ENCODE measurements around the gene GFY.

Gene GFY

DNA sequence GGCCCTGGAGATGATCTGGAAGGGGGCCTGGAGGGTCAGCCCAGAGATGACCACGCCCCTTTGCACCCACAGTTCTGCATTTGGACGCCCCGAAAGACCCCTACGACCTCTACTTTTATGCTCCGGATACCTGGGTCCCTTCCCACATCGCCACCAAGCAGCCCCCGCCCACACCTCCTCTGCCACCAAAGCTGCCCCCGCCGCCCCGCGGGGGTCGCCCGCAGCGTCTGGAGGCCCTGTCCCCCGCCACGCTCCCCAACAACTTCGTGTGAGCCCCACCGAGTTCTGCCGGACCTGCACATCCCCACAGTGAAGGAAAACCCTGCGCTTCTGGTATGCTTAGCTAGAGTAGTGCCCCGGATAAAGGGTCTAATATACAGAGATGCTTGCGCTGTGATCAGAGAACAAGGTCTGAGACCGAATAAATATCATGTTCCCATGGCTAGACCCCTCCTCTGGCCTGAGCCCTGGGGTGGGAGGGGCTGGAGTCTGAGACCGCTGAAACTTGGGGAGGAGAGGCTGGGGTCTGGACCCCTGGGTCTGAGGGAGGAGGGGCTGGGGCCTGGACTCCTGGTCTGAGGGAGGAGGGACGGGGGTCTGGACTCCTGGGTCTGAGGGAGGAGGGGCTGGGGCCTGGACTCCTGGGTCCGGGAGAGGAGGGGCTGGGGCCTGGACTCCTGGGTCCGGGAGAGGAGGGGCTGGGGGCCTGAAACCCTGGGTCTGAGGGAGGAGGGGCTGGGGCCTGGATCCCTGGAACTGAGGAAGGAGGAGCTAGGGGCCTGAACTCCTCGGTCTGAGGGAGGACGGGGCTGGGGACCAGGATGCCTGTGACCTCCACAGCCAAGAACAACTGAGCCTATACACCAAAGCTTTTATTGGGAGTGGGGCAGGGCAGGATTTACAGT lies 3.6 kb downstream of the GFY start:
- no peak for DNase-seq

DNA sequence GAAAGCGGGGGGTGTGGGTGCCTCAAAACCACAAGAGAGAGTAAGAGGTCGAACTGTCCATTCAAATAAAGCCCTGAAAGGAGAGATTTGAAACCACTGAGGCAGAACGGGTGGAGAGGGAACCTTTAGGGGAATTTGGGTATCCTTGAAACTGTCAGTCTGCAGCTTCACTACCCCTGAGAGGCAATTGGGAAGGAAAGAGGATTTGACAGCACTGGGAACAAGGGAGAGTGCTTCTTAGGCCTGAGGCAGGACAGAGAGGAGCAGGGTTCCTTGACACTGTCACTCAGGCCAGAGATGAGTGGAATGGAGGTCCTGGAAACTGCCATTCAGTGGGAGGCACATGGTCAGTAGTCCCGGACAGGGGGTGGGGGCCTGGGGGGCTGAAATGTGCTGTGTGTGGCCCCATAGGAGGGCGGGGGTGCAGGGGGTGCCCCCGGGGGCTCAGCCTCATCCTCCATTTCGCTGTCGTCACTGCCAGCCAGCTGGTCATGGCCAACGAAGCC lies 5.0 kb downstream of the GFY start:
- DNase-seq = no peak

- no peak for DNase-seq
These were observed 5.6 kb downstream of the GFY start for GRCh38 chr19:49430678-49431329.

DNA sequence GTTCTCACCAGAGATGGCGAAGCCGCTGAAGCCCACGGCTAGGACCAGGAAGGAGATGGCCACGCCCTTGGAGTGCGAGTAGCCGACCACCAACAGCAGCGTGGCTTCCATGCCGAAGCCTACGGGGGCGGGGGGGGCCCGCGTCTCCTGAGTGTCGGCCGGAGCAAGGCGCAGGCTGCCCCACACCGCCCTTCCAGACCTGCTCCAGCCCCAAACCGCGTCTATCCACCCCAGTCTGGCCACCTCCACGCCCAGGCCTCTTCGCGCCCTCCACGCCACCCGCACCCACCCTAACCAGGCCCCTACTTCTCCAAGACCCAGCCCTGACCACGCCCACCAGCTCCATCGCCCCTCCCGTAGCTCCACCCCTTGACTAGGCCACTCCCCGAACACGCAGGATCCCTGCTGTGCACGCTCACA lies 6.2 kb downstream of the GFY start:
- no peak for DNase-seq

DNA sequence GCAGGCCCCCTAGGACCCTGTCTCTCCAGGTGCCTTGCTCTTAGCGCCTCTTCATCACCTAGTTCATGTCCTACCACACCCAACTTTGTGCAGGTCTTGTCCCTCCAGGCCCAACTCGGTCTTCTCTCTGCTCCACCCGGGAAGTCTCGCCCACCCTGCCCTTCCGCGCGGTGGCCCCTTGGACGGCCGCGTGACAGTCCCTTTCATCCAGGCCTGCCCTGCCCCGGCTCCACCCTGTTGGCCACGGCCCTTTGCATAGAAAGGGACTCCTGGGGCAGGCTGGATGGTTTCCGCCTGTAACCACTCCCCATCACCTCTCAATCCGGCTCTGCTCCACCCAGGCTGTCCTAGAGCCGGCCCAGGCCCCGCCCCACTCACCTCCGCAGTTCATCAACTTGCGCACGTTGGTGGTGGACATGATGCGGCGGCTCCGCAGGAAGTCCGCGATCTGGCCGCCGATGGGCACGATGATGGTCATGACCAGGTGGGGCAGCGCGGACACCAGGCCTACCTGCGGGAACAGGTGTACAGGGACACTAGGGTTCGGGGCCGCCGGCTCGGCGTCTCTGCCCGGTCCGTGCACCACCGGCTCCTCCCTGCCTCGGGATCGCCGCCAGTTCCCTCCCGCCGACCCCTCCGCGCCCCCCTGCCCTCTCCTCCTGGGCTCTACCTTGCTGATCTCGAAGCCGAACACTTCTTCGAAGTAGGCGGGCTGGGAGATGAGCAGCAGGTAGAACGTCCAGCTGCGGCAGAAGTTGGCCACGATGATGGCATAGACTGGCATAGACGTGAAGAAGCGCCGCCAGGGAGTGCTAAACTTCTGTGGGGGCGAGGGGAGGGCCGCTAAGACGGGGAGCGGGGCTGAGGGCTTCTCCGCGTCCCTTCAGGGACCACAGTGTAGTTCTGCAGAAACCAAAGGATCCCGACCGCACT lies 7.2 kb downstream of the GFY start:
- DNase-seq = no peak

DNA sequence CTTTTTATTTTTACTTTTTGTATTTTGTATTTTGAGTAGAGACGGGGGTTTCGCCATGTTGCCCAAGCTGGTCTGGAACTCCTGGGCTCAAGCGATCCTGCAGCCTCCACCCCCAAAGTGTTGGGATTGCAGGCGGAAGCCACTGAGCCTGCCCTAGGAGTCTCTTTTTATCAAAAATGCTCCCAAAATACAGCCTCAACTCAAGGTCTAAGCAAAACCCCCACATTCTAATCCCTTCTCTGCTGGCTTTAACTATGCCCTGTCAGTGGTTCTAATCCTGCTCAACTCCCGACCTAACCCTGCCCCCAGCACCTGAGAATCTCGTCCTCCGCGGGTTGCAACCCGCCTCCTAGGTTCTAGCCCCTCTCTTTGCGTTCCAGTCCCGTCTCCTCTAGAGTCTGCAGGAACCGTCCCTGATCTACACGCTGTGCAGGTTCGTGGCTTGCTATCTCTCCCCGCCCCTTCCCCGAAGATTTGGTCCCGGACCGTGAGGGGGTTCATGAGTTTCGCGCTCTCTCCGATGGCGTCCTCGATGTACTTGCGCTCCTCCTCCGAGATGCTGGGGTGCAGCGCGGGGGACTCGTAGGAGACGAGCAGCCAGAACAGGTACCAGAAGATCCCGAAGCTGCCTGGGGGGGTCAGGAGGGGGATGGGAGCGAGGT lies 8.2 kb downstream of the GFY start:
- DNase-seq = no peak

- DNase-seq = no peak
These were observed 9.9 kb downstream of the GFY start for GRCh38 chr19:49434907-49435583.

DNA sequence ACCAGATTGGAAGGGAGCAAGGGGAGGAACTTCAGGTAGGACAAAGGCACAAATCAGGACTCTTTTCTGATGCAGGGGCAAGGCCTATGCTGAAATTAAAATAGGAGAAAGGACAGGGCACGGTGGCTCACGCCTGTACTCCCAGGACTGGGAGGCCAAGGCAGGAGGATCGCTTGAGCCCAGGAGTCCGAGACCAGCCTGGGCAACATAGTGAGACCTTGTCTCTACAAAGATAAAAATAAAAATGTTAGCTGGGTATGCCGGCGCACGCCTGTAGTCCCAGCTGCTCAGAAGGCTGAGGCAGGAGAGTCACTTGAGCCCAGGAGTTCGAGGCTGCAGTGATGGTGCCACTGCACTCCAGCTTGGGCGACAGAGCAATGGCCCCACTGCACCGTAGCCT lies 10.5 kb downstream of the GFY start:
- no peak for DNase-seq

GRCh38 chr19:49436381-49437017 lies 11.3 kb downstream of the GFY start:
- no peak for DNase-seq

GRCh38 chr19:49437231-49437630 lies 12.0 kb downstream of the GFY start:
- no peak for DNase-seq

DNA sequence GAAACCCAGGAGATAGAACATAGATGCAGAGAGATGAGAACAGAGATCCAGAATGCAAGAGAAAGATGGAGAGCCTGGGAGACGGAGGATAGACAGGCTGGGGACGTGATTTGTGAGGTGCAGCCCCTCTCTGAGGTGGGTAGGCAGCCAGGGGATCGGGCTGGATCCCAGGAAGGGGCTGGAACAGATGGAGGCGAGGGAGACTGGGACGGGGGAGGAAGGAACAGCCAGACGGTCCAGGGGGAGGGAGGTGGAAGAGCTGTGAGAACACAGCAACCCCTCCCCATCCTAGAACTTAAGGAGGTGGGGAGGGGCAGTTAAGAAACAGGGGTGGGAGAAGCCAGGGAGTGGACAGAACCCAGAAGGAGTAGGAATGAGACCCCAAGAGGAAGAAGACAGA lies 13.1 kb downstream of the GFY start:
- no peak for DNase-seq

GRCh38 chr19:49439836-49440235 lies 14.6 kb downstream of the GFY start:
- no peak for DNase-seq

DNA sequence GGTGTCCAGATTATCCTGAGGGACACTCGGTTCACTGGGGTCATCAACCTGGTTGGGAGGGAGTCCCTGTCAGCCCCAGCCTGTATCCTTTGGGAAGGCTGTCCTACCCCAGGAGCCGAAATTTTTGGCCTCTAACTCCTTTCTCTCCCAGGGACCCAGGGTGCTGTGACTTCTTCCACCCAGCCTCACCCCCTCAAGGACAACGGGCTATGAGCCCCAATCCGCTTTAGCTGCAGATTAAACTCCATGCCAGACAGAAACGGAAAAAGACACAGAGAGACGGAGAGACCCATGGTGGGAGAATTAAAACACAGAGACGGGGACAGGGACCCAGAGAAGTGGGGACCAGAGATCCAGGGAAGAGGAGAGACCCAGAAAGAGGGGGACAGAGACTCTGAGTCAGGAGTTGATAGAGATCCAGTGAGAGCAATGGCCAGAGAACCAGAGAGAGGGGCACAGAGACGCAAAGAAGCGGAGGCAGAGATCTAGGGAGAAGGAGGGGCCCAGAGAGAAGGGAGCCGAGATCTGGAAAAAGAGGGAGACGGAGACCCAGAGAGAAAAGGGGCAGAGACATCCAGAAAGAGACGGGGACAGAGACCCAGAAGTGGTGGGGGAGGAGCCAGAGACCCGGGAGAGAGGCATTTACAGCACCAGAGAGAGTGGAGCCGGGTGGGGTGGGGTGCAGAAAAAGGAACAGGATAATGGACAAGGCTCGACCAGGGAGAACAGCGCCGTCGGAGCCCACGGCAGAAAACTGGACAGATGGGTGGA lies 15.4 kb downstream of the GFY start:
- no peak for DNase-seq

DNA sequence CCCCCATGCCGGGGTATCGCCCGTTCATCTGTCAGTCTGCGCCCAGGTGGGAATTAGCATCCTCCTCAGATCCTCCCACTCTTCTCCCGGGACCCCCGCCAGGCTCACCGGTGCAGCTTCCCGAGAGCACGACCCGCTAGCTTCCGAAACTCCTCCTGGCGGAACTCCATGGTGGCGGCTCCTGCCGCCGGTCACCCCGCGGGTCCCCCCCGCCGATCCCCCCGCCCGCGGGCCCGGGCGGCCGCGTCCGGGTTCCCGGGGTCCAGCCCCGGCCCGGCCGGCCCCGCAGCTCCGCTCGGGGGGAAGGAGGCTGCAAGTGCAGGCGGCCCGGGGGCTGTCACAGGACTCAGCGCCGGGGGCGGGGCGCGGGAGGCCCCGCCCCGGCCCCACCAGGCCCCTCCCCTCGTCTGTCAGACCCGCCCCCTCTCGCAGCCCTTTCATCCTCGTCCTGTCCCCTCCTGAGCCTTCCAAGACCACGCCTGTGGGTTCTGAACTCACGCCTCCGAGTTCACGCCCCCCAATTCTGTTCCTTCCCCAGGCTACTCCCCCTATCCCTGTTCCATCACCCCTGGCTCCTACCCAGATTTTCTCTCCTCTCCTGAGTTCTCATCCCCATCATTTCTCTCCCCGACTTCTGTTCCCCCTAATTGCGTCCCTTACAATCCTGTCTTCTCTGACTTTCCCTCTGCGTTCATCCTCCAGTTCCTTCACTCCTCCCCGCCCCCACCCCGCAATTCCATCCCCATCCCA lies 16.2 kb downstream of the GFY start, which contains the start of gene SLC17A7:
TSS of gene SLC17A7 (minus strand) at position 318 of the 750 bp plus-strand sequence. CDS start at position 170, 148 bp downstream.
- no peak for DNase-seq

DNA sequence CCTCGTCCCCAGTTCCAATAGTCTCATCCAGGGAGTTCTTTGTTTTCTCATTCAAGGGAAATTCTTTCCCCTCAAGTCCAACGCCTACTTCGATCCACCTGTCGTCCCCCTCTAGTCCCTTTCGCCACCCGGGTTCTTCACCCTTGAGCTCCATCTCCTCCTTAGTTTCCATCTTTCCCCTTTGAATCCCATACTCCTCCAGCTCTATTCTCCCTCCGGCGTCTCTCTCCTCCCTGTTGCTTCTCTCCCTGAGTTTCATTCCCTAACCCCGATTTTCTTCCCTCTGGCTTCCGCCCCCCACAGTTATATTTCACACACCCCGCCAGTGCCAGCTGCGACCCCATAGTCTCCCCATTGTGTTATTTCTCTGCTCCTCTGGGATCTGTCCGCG lies 16.8 kb downstream of the GFY start:
- DNase-seq = no peak

DNA sequence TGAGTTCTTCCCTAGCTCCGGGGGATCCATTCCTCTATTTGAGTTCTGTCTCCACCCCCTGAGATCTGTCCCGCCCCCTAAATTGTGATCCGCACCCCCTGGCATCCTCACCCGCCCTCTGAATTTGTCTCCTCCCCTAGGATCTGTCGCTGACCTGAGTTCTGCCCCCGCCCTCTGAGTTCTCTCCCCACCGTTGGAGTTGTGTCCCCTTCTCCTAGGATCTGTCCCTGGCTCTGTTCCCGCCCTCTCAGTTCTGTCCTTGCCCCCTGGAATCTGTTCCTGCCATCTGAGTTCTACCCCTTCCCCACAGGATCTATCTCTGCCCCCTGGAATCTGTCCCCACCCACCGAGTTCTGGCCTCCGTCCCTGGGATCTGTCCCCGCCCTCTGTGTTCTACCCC lies 17.2 kb downstream of the GFY start:
- DNase-seq = no peak

DNA sequence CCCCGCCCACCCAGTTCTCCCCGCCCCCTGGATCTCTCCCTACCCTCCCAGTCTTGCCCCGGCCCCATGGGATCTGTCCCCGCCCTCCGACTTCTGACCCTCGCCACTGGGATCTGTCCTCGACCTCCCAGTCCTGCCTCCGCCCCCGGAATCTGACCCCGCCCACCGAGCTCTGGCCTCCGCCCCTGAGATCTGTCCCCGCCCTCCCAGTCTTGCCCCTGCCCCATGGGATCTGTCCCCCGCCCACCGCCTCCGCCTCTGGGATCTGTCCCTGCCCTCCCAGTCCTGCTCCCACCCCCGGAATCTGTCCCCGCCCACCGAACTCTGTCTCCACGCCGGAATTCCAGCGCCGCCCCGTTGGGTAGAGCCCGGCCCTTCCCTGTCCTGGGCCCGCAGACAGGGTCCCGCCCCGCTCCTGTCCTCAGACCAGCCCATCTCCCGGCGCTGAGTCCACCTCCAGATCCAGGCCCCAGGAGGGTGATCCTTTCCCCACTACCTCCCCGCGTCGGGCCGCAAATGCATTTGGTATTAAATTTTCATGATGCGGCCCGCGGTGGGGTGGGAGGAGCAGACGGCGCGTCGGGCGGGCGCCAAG lies 17.7 kb downstream of the GFY start:
- no peak for DNase-seq

DNA sequence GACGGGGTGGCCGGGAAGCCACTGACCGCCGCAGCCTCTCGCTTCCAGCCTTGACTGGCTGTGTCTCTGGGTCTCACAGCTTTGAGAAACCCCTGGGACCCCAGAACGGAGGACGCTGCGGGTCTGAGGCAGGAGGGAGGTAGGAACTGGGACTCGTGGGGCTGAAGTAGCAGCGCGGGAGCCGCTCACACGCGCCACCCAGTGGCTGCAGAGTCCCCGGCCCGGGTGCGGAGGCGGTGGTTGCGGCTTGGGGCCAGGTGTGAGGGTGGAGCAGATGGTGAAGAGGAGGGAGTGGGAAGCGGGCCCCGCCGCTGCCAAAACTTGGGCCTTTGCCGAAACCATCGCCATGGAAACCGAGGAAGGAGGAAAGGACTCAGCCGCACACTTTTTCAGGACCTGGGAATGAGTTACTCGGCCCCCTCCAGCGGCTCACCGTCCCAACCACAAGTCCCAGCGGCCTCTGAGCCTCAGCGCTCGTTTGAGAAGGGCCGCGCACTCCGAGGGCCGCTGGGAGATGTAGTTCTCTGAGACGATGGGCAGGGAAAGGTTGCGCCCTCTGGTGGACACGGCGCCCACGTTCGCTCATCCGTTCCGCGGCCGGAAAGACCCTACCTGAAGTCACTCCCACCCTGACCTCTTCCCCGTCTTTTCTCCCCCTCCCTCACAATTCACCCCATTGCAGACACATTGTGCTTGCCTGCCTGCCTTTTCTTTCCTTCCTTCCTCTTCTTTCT lies 18.3 kb downstream of the GFY start:
- peak; percentile 92 for DNase-seq
